ENCODE data around the gene STXBP1. TPM values are rescaled to one million over a fixed set of nuclear protein-coding genes. Genes with fewer than 3 reads are reported as not detected.

Gene STXBP1
- total and polyA plus RNA-seq, 2 of the 8 experiments (the other 6 are each of a cell fraction or from before 2014, with no cell fraction given) = 11.5 to 60.9 TPM

DNA sequence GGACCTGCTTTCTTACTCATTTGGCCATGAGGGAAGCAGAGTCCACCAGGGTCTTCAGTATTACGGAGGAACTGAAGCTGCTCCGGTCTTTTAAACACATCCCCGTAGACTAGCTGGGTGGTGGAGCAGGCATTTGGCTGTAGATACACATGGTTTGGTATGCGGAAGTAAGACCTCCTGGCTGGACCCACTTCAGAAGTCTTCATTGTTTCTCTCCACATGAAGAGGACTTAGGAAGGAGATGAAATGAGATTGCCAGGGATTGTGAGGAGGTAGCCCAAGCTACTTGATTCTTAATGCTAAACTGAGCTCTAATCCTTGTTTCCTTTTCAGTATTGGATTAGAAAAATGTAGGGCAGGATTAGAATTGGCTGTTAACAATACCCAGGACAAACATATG lies 32.9 kb downstream of the STXBP1 start:
- no peak overlapping the region for H3K14ac ChIP-seq (ENCODE audit: insufficient read length)
- no peak overlapping the region for H2BK5ac ChIP-seq (ENCODE audit: low read depth, low read length)
- no peak overlapping the region for H3K23ac ChIP-seq (ENCODE audit: insufficient read length)
- no peaks in the 10 kb centered on the region for H3K9me3 ChIP-seq (ENCODE audit: insufficient read depth in 2 of 2, low read depth in 1 of 2, low read length in 1 of 2)
- no peak overlapping the region for H2BK20ac ChIP-seq (ENCODE audit: low read length)
- peaks cover 0 to 6% (median 0%) of the 10 kb centered on the region in 4 experiments; a peak in 1 of 7 replicates for H3K4me1 ChIP-seq (replicated peaks in 1 of 4; ENCODE audit: control insufficient read depth in 3 of 4, insufficient read depth in 4 of 4, low read length in 3 of 4)
- no peak overlapping the region for H2BK15ac ChIP-seq (ENCODE audit: low read length)
- no peaks in the 10 kb centered on the region for H3K36me3 ChIP-seq (ENCODE audit: control insufficient read depth in 2 of 4, insufficient read depth in 4 of 4, low read length in 3 of 4)
- no peak overlapping the region for H3K18ac ChIP-seq (ENCODE audit: extremely low read depth, low read length)
- POLR2A ChIA-PET (ENCODE audit: partially characterized antibody) = interaction anchor here (1.1 kb wide), 1 partner anchor 10 kb away, joined by 4 read pairs; no protein-coding TSS in a partner anchor
- no peaks in the 10 kb centered on the region; the same call in 1 of the 2 replicates for H3K23me2 ChIP-seq (ENCODE audit: low read depth, low read length)
- no peak overlapping the region for H2AFZ ChIP-seq (ENCODE audit: low read length)
- H3K27me3 ChIP-seq (replicated peaks in 1 of 4; ENCODE audit: control insufficient read depth in 3 of 4, extremely low read depth in 1 of 4, insufficient read depth in 3 of 4, low read length in 3 of 4) = no peaks in the 10 kb centered on the region; a peak in 1 of 7 replicates
- H3K79me1 ChIP-seq (ENCODE audit: low read depth, low read length) = peaks cover 2% of the 10 kb centered on the region; the same call in 1 of the 2 replicates
- H2AK5ac ChIP-seq (ENCODE audit: low read depth, low read length) = no peak overlapping the region
- H3K9ac ChIP-seq (replicated peaks in 1 of 4; ENCODE audit: extremely low read depth in 1 of 4, low read depth in 3 of 4, low read length in 3 of 4) = no peak overlapping the region
- TF ChIP-seq SP2 (IDR thresholded peaks at IDR 0.05; ENCODE audit: low read length) (no peak), SP1 (IDR thresholded peaks at IDR 0.05; ENCODE audit: low read depth, low read length) (no peak), BRCA1 (IDR thresholded peaks at IDR 0.05; ENCODE audit: low read depth, low read length) (no peak), HDAC6 (IDR thresholded peaks at IDR 0.05; ENCODE audit: low read depth, low read length) (no peak), YY1 (IDR thresholded peaks at IDR 0.05; ENCODE audit: low read depth, low read length) (no peak), SUZ12 (IDR thresholded peaks at IDR 0.05; ENCODE audit: low read length) (no peak), GTF2F1 (IDR thresholded peaks at IDR 0.05; ENCODE audit: borderline replicate concordance, low read depth, low read length) (no peak), HDAC2 (IDR thresholded peaks at IDR 0.05; ENCODE audit: borderline replicate concordance in 1 of 2, low read depth in 2 of 2, low read length in 2 of 2) (no peak), ASH2L (IDR thresholded peaks at IDR 0.05; ENCODE audit: low read length) (no peak), RAD21 (IDR thresholded peaks at IDR 0.05 in 1 of 2, conservative IDR thresholded peaks at IDR 0.05 in 1 of 2; ENCODE audit: low read depth in 2 of 2, low read length in 2 of 2) (no peak)
- TF ChIP-seq, protein P1, sequence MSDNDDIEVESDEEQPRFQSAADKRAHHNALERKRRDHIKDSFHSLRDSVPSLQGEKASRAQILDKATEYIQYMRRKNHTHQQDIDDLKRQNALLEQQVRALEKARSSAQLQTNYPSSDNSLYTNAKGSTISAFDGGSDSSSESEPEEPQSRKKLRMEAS (IDR thresholded peaks at IDR 0.05) = no peak
- H3K4me3 ChIP-seq (ENCODE audit: extremely low read depth in 1 of 4, insufficient read depth in 2 of 4, low read depth in 3 of 4, low read length in 4 of 4) = no peak overlapping the region
- CTCF ChIA-PET (ENCODE audit: partially characterized antibody) = interaction anchor here (0.6 to 1.7 kb wide), 7 partner anchors 10 to 141 kb away, joined by 3 to 8 read pairs (median 3); partner anchors contain the start of gene TOR2A
- no peak overlapping the region for H3K4me2 ChIP-seq (ENCODE audit: insufficient read depth in 1 of 2, low read depth in 2 of 2, low read length in 2 of 2)
- H3K27ac ChIP-seq (ENCODE audit: low read depth, low read length) = no peak overlapping the region
- no peak for FAIRE-seq
- H2BK12ac ChIP-seq (ENCODE audit: low read depth, low read length) = no peak overlapping the region
- H4K91ac ChIP-seq (replicated peaks; ENCODE audit: insufficient read length, low read length) = no peak overlapping the region
- no peak overlapping the region for H3K56ac ChIP-seq (replicated peaks; ENCODE audit: insufficient read length, low read depth, low read length)
- H2BK120ac ChIP-seq (replicated peaks; ENCODE audit: low read depth, low read length) = no peak overlapping the region
- no peak overlapping the region for H4K5ac ChIP-seq (ENCODE audit: insufficient read length, low read depth, low read length)
- H3K4ac ChIP-seq (replicated peaks; ENCODE audit: insufficient read length, low read depth, low read length) = no peak overlapping the region
- no peak for DNase-seq (ENCODE audit: low read depth in 1 of 2, low spot score in 2 of 2)
- H4K8ac ChIP-seq (ENCODE audit: extremely low read depth, insufficient read depth, low read length) = no peak overlapping the region
- peaks cover 3% of the 10 kb centered on the region in 2 experiments; a peak in 1 of 4 replicates for H3K79me2 ChIP-seq (ENCODE audit: control insufficient read depth in 1 of 2, insufficient read depth in 2 of 2, low read length in 2 of 2)
- 83% methylated on average over 4 of the region's 4 CpGs; no CpG with 5 or more reads in 1 of the 2 experiments for WGBS, 2 experiments (ENCODE audit: extremely low coverage in 1 of 2, insufficient coverage in 1 of 2, insufficient read length in 1 of 2, insufficient replicate concordance in 2 of 2, low coverage in 1 of 2, low lambda C conversion rate in 2 of 2, missing lambda C conversion rate in 1 of 2)
- no peaks in the 10 kb centered on the region for H4K20me1 ChIP-seq (replicated peaks in 1 of 2; ENCODE audit: control insufficient read depth in 1 of 2, insufficient read depth in 2 of 2, low read length in 2 of 2)
